ENCODE measurements around the gene FAF1. TPM values are rescaled to one million over a fixed set of nuclear protein-coding genes. Genes with fewer than 3 reads are reported as not detected.

The FAF1 gene
- total RNA-seq, 1 experiment from 2014 or later = 65.6 TPM

GRCh38 chr1:50978144-50978851 lies 18.2 kb upstream of the FAF1 start:
- DNase-seq (ENCODE audit: low read depth) = peak; percentile 89

- peak; percentile 71 for DNase-seq (ENCODE audit: low read depth)
Measured at GRCh38 chr1:50977575-50978143, 17.6 kb upstream of the FAF1 start.

DNA sequence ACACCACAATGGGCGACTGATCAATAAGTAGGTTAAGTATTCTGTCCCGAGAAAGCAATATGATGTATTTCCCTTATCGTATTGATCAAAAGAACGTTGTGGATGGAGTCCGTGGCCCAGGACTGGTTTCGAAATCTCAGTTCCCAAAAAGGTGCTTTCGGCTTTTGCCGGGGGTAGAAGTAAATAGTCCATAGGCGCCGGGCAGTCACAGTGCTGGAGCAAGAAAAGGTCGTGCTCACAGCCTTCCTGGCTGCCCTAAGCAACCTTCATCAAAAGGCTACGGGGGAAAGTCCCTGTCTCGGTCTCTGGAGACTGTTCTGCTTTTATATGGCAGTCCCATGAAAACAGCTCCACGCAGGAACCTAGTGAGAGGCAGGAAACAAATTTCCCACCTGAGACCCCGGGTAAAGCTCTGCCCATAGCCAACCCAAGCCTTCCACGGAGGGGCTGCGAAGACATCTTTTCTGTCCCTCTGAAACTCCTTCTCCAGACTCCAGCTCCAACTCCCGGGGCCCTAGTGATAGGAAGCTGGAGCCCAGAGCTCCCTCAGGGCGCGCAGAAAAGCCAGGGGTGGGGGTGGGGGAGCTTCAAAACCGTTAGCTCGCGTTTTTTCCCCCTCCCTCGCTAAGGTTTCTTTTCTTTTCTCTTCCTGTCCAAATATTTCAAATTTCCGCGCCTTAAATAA lies 17.0 kb upstream of the FAF1 start:
- peak; percentile 83 for DNase-seq (ENCODE audit: low read depth)

- peak; percentile 42 for DNase-seq (ENCODE audit: low read depth)
Measured at GRCh38 chr1:50976111-50976889, 16.2 kb upstream of the FAF1 start.

DNA sequence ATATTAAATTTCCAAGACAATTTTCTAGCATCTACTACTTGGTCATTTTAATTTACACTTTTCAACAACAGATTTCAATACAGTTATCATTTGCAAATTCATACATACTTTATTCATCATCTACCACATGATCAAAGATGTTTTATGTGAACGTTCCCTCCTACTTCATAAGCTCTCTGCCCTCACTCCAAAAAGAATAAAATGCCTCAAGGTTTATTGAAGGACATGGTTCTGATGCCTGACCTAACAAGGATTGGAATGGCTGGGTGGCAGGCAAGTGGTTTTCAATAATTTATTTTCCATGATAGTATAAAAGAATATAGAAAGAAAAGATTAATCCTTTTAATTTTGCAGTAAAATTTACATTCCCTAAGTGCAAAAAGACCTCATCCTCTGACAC lies 15.4 kb upstream of the FAF1 start:
- peak; percentile 55 for DNase-seq (ENCODE audit: low read depth)

- DNase-seq (ENCODE audit: low read depth) = peak; percentile 31
Measured at GRCh38 chr1:50974618-50974935, 14.5 kb upstream of the FAF1 start.

DNA sequence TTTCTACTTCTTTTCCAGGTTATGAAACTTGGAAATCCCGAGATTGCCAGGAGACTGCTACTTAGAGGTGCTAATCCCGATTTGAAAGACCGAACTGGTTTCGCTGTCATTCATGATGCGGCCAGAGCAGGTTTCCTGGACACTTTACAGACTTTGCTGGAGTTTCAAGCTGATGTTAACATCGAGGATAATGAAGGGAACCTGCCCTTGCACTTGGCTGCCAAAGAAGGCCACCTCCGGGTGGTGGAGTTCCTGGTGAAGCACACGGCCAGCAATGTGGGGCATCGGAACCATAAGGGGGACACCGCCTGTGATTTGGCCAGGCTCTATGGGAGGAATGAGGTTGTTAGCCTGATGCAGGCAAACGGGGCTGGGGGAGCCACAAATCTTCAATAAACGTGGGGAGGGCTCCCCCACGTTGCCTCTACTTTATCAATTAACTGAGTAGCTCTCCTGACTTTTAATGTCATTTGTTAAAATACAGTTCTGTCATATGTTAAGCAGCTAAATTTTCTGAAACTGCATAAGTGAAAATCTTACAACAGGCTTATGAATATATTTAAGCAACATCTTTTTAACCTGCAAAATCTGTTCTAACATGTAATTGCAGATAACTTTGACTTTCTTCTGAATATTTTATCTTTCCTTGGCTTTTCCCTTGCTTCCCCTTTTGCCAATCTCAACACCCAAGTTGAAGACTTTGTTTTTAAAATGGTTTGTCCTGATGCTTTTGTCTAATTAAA lies 14.0 kb upstream of the FAF1 start:
- peak; percentile 45 for DNase-seq (ENCODE audit: low read depth)

DNA sequence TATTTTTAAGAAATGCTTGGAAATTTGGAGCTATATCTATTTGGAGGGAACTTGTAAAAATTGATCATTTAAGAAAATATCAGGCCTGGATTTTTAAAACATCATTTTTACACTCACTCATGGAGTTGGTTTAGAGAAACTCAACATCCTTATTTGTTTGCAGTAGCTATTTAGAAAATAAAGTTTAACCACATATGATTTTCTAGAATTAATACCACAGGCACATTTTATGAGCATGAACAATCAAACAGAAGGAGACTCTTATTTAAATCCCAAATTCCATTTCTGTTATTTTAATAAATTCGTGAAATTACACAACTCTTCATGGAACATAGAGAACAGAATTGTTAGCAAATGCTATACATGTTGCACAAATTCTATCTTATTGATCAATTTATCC lies 13.2 kb upstream of the FAF1 start:
- DNase-seq (ENCODE audit: low read depth) = peak; percentile 19

DNA sequence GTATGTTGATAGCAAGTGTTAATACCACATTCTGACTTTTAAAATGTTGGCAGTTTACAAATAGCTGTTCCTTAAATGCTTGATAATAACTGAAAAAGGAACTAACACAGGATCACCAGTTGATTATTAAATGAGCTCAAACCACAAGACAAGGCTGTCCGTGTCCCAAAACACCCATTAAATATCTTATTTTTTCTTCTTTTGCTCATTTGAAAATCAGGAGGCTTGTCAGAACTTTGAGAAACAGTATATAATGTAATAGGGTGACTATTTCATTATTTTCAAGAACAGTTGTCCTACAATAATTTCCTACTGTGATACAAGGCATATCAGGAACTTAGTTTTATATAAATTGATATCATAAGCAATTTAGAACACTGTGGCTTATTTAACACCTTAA lies 12.7 kb upstream of the FAF1 start:
- DNase-seq (ENCODE audit: low read depth) = peak; percentile 24

DNA sequence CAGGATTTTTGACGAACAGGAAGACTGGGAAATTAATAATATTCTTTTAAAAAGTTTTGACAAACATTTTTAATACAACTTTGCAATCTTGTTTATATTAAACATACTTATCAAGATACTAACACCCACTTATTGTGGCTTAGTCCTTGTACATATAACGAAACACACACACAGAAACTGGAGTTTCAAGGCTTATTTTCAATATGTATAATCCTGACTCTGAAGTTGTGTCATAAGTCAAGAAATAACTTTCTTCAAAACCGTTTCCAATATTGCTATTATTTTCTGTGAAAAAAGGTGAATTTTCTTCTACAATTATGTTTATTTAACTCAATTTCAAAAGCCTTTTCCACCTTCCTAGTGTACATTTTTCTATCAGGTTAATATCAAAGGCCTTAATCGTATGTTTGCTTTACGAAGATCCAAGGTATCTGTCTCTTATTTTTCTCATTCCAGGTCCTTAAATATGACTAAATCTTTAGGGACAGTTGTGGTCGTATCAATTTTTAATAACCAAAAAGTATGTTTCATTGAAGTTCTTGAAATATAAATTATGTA lies 11.8 kb upstream of the FAF1 start:
- DNase-seq (ENCODE audit: low read depth) = peak; percentile 21

- DNase-seq (ENCODE audit: low read depth) = peak; percentile 32
Measured at GRCh38 chr1:50970931-50971582, 11.0 kb upstream of the FAF1 start.

DNA sequence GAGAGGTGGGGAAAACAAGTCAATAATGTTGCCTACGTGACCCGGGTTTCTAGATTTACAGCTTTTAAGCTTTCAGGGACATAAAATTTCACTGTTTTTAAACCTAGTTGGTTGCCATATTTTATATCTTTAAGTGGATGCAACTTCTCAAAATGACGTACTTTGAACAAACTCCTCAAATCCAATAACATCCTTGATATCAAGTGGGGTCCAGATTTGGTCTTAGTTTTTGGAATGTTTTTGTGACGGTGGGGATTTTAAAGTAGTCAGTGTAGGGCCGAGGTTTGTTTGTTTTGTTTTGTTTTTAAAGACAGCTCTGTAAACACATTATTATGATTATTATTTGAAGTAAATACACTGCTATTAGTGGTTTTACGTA lies 10.4 kb upstream of the FAF1 start:
- peak; percentile 40 for DNase-seq (ENCODE audit: low read depth)

GRCh38 chr1:50969611-50970508 lies 9.8 kb upstream of the FAF1 start, which contains the start of gene CDKN2C:
Gene CDKN2C, plus strand, starts transcription at chr1:50970245. Its CDS starts 124 bp downstream, at chr1:50970369.
- DNase-seq (ENCODE audit: low read depth) = peak; percentile 96

- DNase-seq (ENCODE audit: low read depth) = no peak
Measured at GRCh38 chr1:50968821-50969610, 8.9 kb upstream of the FAF1 start.

GRCh38 chr1:50968158-50968820 lies 8.2 kb upstream of the FAF1 start:
- DNase-seq (ENCODE audit: low read depth) = peak; percentile 92

GRCh38 chr1:50967416-50968157 lies 7.5 kb upstream of the FAF1 start:
- DNase-seq (ENCODE audit: low read depth) = peak; percentile 61

GRCh38 chr1:50966991-50967390 lies 6.9 kb upstream of the FAF1 start:
- peak; percentile 9 for DNase-seq (ENCODE audit: low read depth)

Measured in LHCN-M2 (cell line).